ENCODE measurements around the gene TMEM203.

DNA sequence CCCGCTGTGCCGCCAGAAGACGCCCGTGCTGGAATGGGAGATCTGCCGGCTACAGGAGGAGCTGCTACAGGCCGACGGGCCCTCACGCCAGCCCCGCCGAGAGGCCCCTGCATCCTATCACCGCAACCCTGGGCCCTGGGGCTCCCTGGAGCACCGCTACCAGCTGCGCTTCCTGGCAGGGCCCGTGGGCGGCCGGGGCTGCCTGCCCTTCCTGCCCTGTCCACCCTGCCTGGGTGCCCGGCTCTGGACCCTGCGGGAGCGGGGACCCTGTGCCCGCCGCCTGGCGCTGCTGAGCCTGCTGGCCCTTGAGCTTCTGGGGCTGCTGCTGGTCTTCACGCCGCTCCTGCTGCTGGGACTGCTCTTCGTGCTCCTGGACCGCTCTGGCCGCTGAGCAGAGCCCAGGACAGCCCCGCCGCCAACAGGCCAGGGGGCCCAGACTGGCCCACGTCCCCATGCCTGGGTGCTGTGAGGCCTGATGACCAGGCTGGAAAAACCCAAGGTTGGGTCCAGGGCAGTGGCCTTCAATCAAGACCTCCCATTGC lies 12.8 kb upstream of the TMEM203 start:
- TF ChIP-seq, protein P1, sequence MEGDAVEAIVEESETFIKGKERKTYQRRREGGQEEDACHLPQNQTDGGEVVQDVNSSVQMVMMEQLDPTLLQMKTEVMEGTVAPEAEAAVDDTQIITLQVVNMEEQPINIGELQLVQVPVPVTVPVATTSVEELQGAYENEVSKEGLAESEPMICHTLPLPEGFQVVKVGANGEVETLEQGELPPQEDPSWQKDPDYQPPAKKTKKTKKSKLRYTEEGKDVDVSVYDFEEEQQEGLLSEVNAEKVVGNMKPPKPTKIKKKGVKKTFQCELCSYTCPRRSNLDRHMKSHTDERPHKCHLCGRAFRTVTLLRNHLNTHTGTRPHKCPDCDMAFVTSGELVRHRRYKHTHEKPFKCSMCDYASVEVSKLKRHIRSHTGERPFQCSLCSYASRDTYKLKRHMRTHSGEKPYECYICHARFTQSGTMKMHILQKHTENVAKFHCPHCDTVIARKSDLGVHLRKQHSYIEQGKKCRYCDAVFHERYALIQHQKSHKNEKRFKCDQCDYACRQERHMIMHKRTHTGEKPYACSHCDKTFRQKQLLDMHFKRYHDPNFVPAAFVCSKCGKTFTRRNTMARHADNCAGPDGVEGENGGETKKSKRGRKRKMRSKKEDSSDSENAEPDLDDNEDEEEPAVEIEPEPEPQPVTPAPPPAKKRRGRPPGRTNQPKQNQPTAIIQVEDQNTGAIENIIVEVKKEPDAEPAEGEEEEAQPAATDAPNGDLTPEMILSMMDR (IDR thresholded peaks at IDR 0.05), result no peak
- no peak for TF ChIP-seq POLR2A (IDR thresholded peaks at IDR 0.05)

Data from tibial nerve (tissue), 3 donors.